Endothelial cell of umbilical vein (primary cell): ENCODE results near the gene SFTPD. TPM values are rescaled to one million over a fixed set of nuclear protein-coding genes. Genes with fewer than 3 reads are reported as not detected.

Experiments
- BruUV-seq: library from RNA; stranded (reverse); fragments of 400-500 nt; replicated peaks from 2 replicates; lab custom pipeline; 2021; lab: Mats Ljungman, UMichigan
- CTCF ChIA-PET: fragments of 300-600, 350-600 bp; sonication (Branson Sonifier 250); formaldehyde crosslinking; loops from one replicate; lab custom pipeline; 2021; ENCODE audit warnings: antibody characterized with exemption, inconsistent platforms; lab: Charles Lee
- POLR2A ChIA-PET: fragments of 300-600, 350-600 bp; sonication (Branson Sonifier 250); formaldehyde crosslinking; loops from one replicate; lab custom pipeline; 2021; ENCODE audit warnings: antibody characterized with exemption, inconsistent platforms; lab: Charles Lee
- DNase-seq: peaks from one replicate; pipeline ENCODE4 v3.0.0-alpha.2; 2011; ENCODE audit warnings: low read depth, low spot score
- FAIRE-seq: peaks from 2 replicates; lab custom pipeline; 2011; peaks lifted over from hg19 to GRCh38; lab: Jason Lieb, UNC
- H2AFZ ChIP-seq: 2 replicates; pipeline ENCODE4 v1.6.0; 2012; ENCODE audit warnings: low read depth, low read length, control low read depth, inconsistent platforms
- H3K27ac ChIP-seq: 2 replicates; pipeline ENCODE4 v1.5.1; 2011; ENCODE audit warnings: low read depth, mild to moderate bottlenecking, control low read depth, low read length, moderate library complexity; ENCODE audit not compliant: insufficient read depth
- H3K27me3 ChIP-seq, 2 experiments: 2 replicates each; pipeline versions ENCODE4 v1.6.0 to v1.6.1; 2011; ENCODE audit warnings: low read length in 2 of 2, mixed read lengths in 1 of 2; ENCODE audit not compliant: control insufficient read depth in 2 of 2, insufficient read depth in 2 of 2
- H3K36me3 ChIP-seq, 2 experiments: 2 replicates in 1 of 2; 3 replicates in 1 of 2; pipeline ENCODE4 v1.5.1; 2011; ENCODE audit warnings: low read length in 2 of 2, mild to moderate bottlenecking in 1 of 2, moderate library complexity in 1 of 2; ENCODE audit not compliant: control insufficient read depth in 2 of 2, insufficient read depth in 2 of 2; ENCODE audit errors: extremely low read depth in 1 of 2
- H3K4me1 ChIP-seq: 3 replicates; pipeline ENCODE4 v1.5.1; 2011; ENCODE audit warnings: mild to moderate bottlenecking, low read length; ENCODE audit not compliant: control insufficient read depth, insufficient read depth; ENCODE audit errors: extremely low read depth
- H3K4me2 ChIP-seq: 2 replicates; pipeline ENCODE4 v1.6.1; 2011; ENCODE audit warnings: low read length, control low read depth, mixed read lengths; ENCODE audit not compliant: insufficient read depth
- H3K4me3 ChIP-seq, 3 experiments: fragments of 200-600 bp in 1 of 3; sonication (generic), shearing (Covaris generic) in 1 of 3; replicated peaks in 1 of 3; 2 replicates each; pipeline ENCODE4 v1.5.1; 2011 to 2016; ENCODE audit warnings: control low read depth in 3 of 3, low read length in 3 of 3, mild to moderate bottlenecking in 2 of 3, inconsistent platforms in 1 of 3, low read depth in 1 of 3, moderate library complexity in 1 of 3; ENCODE audit not compliant: insufficient read depth in 1 of 3
- H3K79me2 ChIP-seq: 2 replicates; pipeline ENCODE4 v1.6.0; 2012; ENCODE audit warnings: low read length, inconsistent platforms; ENCODE audit not compliant: control insufficient read depth, insufficient read depth
- H3K9ac ChIP-seq: replicated peaks from 2 replicates; pipeline ENCODE3; 2011; ENCODE audit warnings: low read length, control low read depth; ENCODE audit not compliant: insufficient read depth; ENCODE audit errors: extremely low read depth
- H3K9me1 ChIP-seq: replicated peaks from 3 replicates; pipeline ENCODE4 v1.6.0; 2011; ENCODE audit warnings: mild to moderate bottlenecking, low read length; ENCODE audit not compliant: control insufficient read depth, insufficient read depth; ENCODE audit errors: extremely low read depth
- H3K9me3 ChIP-seq: replicated peaks from 2 replicates; pipeline ENCODE4 v1.5.1; 2012; ENCODE audit warnings: low read length, inconsistent platforms; ENCODE audit not compliant: control insufficient read depth, insufficient read depth
- H4K20me1 ChIP-seq: replicated peaks from 2 replicates; pipeline ENCODE3; 2011; ENCODE audit warnings: mild to moderate bottlenecking, low read length; ENCODE audit not compliant: control insufficient read depth, insufficient read depth; ENCODE audit errors: extremely low read depth
- EZH2 ChIP-seq: IDR thresholded peaks from 2 replicates; pipeline ENCODE4 v1.6.1; 2012; ENCODE audit warnings: borderline replicate concordance, low read depth, mild to moderate bottlenecking, moderate library complexity, low read length, inconsistent platforms; ENCODE audit not compliant: severe bottlenecking
- FOS ChIP-seq: IDR thresholded peaks from 2 replicates; pipeline ENCODE4 v1.6.1; 2011; ENCODE audit warnings: mild to moderate bottlenecking, low read length, moderate library complexity, borderline replicate concordance; ENCODE audit not compliant: insufficient read depth
- GATA2 ChIP-seq: IDR thresholded peaks from 2 replicates; pipeline ENCODE4 v1.7.0; 2011; ENCODE audit warnings: low read depth, mild to moderate bottlenecking, moderate library complexity, mixed read lengths, low read length; ENCODE audit not compliant: insufficient read length, insufficient read depth
- JUN ChIP-seq: IDR thresholded peaks from 2 replicates; pipeline ENCODE4 v1.6.1; 2011; ENCODE audit warnings: borderline replicate concordance, low read depth; ENCODE audit not compliant: insufficient read length, insufficient read depth
- MYC ChIP-seq: IDR thresholded peaks from one replicate; pipeline ENCODE4 v1.6.1; 2011; ENCODE audit warnings: mild to moderate bottlenecking, low read depth, low read length
- POLR2A ChIP-seq: IDR thresholded peaks from 2 replicates; pipeline ENCODE4 v1.6.1; 2012; ENCODE audit warnings: low read depth, mild to moderate bottlenecking, control low read depth, low read length
- POLR2AphosphoS5 ChIP-seq: IDR thresholded peaks from 2 replicates; pipeline ENCODE4 v1.6.1; 2012; ENCODE audit warnings: low read depth, mild to moderate bottlenecking, control low read depth, low read length, moderate library complexity; ENCODE audit not compliant: insufficient read depth
- dilution Hi-C: fragments of 300-500 bp; cut with MboI; formaldehyde crosslinking; loops from one replicate; pipeline ENCODE4 v1.15.0; 2019; ENCODE audit warnings: low sequenced_read_pairs; ENCODE audit not compliant: extremely low pct_ligation_motif_present
- intact Hi-C: fragments of 100-400 bp; cut with micrococcal nuclease; formaldehyde crosslinking; loops from one replicate; pipeline ENCODE4 v1.10.0; 2022
- polyA plus RNA-seq, 4 experiments: library from polyadenylated mRNA; depleted of rRNA in 3 of 4; stranded (reverse) in 3 of 4; unstranded in 1 of 4; fragments of >200 nt; gene quantifications; 2 replicates each; pipeline versions ENCODE4 v1.2.1 to v1.2.3, GENCODE V29; 2011 to 2012; ENCODE audit warnings: missing spikeins in 1 of 4
- total RNA-seq: library from RNA; stranded (reverse); gene quantifications from 2 replicates; pipeline ENCODE4 v1.2.3, GENCODE V29; 2021
- TF ChIP-seq, protein P1 (sequence below): IDR thresholded peaks from 2 replicates; pipeline ENCODE4 v1.6.1; 2011; ENCODE audit not compliant: insufficient read depth, insufficient read length
- TF ChIP-seq, protein P2 (sequence below), 2 donors: IDR thresholded peaks; 1 replicate in 1 of 2; 2 replicates in 1 of 2; pipeline ENCODE4 v1.5.1; 2011; ENCODE audit warnings: low read length in 2 of 2, mild to moderate bottlenecking in 2 of 2, moderate library complexity in 2 of 2, control low read depth in 1 of 2, inconsistent platforms in 1 of 2, low read depth in 1 of 2; ENCODE audit not compliant: insufficient read depth in 1 of 2; ENCODE audit errors: extremely low read depth in 1 of 2

Gene SFTPD
- total and polyA plus RNA-seq, 2 donors (not counting 3 experiments of a cell fraction or from before 2014, with no cell fraction given) = not detected

DNA sequence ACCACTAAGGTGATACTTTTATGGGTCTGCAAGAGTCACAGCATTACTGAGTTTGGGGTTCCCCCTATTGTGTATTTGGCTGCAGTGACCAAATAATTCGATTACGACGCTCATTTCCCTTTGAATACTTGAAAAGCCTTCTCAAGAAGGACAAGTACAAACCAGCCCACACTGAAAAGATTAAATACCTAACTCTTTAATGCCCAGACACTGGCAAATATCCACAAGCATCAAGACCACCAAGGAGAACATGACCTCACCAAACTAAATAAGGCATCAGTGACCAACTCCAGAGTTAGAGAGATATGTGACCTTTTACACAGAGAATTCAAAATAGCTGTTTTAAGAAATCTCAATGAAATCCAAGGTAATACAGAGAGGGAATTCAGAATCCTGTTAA is 31.8 kb upstream of the SFTPD start:
- ChIA-PET CTCF (no interaction called here), POLR2A (no interaction called here)
- no peak overlapping the region for H3K9ac ChIP-seq
- TF ChIP-seq, protein P1, sequence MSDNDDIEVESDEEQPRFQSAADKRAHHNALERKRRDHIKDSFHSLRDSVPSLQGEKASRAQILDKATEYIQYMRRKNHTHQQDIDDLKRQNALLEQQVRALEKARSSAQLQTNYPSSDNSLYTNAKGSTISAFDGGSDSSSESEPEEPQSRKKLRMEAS = no peak
- no peak for TF ChIP-seq MYC
- TF ChIP-seq FOS = no peak
- TF ChIP-seq POLR2A = no peak
- no peak for TF ChIP-seq GATA2
- TF ChIP-seq, protein P2, sequence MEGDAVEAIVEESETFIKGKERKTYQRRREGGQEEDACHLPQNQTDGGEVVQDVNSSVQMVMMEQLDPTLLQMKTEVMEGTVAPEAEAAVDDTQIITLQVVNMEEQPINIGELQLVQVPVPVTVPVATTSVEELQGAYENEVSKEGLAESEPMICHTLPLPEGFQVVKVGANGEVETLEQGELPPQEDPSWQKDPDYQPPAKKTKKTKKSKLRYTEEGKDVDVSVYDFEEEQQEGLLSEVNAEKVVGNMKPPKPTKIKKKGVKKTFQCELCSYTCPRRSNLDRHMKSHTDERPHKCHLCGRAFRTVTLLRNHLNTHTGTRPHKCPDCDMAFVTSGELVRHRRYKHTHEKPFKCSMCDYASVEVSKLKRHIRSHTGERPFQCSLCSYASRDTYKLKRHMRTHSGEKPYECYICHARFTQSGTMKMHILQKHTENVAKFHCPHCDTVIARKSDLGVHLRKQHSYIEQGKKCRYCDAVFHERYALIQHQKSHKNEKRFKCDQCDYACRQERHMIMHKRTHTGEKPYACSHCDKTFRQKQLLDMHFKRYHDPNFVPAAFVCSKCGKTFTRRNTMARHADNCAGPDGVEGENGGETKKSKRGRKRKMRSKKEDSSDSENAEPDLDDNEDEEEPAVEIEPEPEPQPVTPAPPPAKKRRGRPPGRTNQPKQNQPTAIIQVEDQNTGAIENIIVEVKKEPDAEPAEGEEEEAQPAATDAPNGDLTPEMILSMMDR (IDR thresholded peaks at IDR 0.05; ENCODE audit: extremely low read depth in 1 of 2, insufficient read depth in 1 of 2, low read depth in 1 of 2, low read length in 2 of 2) = no peak
- no peak for TF ChIP-seq EZH2
- no peak for TF ChIP-seq POLR2AphosphoS5
- no peak for TF ChIP-seq JUN
- H2AFZ ChIP-seq = no peak overlapping the region
- H3K27ac ChIP-seq = no peak overlapping the region
- H3K4me3 ChIP-seq = no peak overlapping the region
- intact Hi-C loops = loop anchor here (5.0 kb wide), 1 partner anchor 48 kb away; no protein-coding TSS in a partner anchor
- no peak overlapping the region for H3K4me2 ChIP-seq
- H3K9me1 ChIP-seq = no peaks in the 10 kb centered on the region
- FAIRE-seq = no peak
- DNase-seq = no peak
- peaks cover 36 to 44% of the 10 kb centered on the region in 2 experiments for H3K27me3 ChIP-seq
- no TSS peak for BruUV-seq
- dilution Hi-C loops = no loop called here
- no peaks in the 10 kb centered on the region for H4K20me1 ChIP-seq
- no peaks in the 10 kb centered on the region for H3K4me1 ChIP-seq
- no peaks in the 10 kb centered on the region for H3K9me3 ChIP-seq
- no peaks in the 10 kb centered on the region for H3K36me3 ChIP-seq
- no peaks in the 10 kb centered on the region for H3K79me2 ChIP-seq
